ENCODE data around the gene MMRN2. TPM values are rescaled to one million over a fixed set of nuclear protein-coding genes. Genes with fewer than 3 reads are reported as not detected.
"Not testable (repeated sequence)": the region's sequence is repeated elsewhere in the genome, so short reads cannot be mapped to it uniquely, and the experiment has no call there.

Gene MMRN2
- total RNA-seq, 3 donors from 2014 or later = 5.7 to 11.5 (median 8.3) TPM

DNA sequence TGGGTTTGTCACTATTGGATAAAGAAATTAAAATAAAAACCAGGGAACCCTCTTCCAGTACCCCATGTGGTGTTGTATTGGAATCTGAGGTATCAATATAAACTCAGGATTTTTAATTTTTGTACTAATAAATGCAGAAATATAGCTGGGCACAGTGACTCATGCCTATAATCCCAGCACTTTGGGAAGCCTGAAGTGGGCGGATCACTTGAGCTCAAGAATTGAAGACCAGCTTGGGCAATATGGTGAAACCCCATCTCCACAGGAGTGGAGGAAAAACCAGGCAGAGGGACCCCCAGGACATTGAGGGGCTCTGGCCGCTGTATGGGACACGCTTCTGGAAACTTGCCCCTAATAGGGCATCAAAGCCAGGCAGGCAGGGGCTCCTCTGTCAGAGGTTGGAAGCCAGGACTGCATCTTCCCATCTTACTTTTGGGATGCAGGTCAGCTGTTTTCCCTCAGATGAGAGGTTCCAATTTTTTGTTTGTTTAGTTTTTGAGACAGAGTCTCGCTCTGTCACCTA is 21.9 kb upstream of the MMRN2 start:
- Histone ChIP-seq H3K36me3 (ENCODE audit: low read depth) (no peaks in the 10 kb centered on the region), H3K4me1 (ENCODE audit: low read depth) (peaks cover 8% of the 10 kb centered on the region), H3K9me3 (no peaks in the 10 kb centered on the region), H3K4me3 (no peak overlapping the region)
- no peak for ATAC-seq
- DNase-seq = no peak
- TF ChIP-seq, protein P1, sequence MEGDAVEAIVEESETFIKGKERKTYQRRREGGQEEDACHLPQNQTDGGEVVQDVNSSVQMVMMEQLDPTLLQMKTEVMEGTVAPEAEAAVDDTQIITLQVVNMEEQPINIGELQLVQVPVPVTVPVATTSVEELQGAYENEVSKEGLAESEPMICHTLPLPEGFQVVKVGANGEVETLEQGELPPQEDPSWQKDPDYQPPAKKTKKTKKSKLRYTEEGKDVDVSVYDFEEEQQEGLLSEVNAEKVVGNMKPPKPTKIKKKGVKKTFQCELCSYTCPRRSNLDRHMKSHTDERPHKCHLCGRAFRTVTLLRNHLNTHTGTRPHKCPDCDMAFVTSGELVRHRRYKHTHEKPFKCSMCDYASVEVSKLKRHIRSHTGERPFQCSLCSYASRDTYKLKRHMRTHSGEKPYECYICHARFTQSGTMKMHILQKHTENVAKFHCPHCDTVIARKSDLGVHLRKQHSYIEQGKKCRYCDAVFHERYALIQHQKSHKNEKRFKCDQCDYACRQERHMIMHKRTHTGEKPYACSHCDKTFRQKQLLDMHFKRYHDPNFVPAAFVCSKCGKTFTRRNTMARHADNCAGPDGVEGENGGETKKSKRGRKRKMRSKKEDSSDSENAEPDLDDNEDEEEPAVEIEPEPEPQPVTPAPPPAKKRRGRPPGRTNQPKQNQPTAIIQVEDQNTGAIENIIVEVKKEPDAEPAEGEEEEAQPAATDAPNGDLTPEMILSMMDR (IDR thresholded peaks at IDR 0.05) = no peak
- intact Hi-C loops (cut with DNase I, micrococcal nuclease) = no loop called here

- DNase-seq; intact Hi-C loops (cut with DNase I, micrococcal nuclease): not testable (repeated sequence)
Measured at GRCh38 chr10:86978457-86978856, 21.0 kb upstream of the MMRN2 start.

GRCh38 chr10:86976362-86977056 is 19.1 kb upstream of the MMRN2 start:
- DNase-seq (no peak), ATAC-seq (no peak)
- intact Hi-C loops (cut with DNase I, micrococcal nuclease) = no loop called here
- peaks cover 10% of the 10 kb centered on the region for H3K4me1 ChIP-seq (ENCODE audit: low read depth)
- TF ChIP-seq, protein P1 (IDR thresholded peaks at IDR 0.05) = no peak
- no peaks in the 10 kb centered on the region for H3K9me3 ChIP-seq
- no peak overlapping the region for H3K4me3 ChIP-seq
- no peaks in the 10 kb centered on the region for H3K36me3 ChIP-seq (ENCODE audit: low read depth)

More at GRCh38 chr10:86978457-86978856, 21.0 kb upstream of the MMRN2 start:
- H3K9me3 ChIP-seq; H3K36me3 ChIP-seq (ENCODE audit: low read depth); H3K4me3 ChIP-seq; ATAC-seq; H3K4me1 ChIP-seq (ENCODE audit: low read depth): not testable (repeated sequence)

DNA sequence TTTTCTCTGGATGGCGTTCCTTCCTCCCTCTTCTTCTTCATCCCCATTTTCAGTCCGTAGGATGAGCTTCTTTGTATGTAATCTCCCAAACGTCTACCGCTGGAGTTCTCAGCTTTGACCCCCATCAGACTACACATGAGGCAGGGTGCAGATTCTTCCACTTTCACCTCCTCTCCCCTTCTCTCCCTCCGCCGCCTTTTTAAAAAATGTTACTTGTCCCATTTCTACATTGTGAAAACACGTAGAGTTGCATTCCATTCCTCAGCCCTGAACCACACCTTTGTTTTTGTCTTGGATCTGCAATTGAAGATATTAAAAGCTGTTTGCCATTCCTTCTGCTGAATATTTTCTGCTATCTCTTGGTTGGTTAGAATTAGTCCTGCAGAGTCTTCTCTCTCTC is 17.1 kb upstream of the MMRN2 start:
- DNase-seq = no peak

GRCh38 chr10:86972613-86973380 is 15.4 kb upstream of the MMRN2 start:
- no peak for ATAC-seq

More for the DNA sequence above, 17.1 kb upstream of the MMRN2 start:
- Histone ChIP-seq H3K4me1 (ENCODE audit: low read depth) (peaks cover 18% of the 10 kb centered on the region), H3K9me3 (no peaks in the 10 kb centered on the region), H3K36me3 (ENCODE audit: low read depth) (no peaks in the 10 kb centered on the region), H3K4me3 (no peak overlapping the region)
- intact Hi-C loops (cut with DNase I, micrococcal nuclease) = no loop called here
- TF ChIP-seq, protein P1 (IDR thresholded peaks at IDR 0.05) = no peak
- ATAC-seq = no peak

More at GRCh38 chr10:86972613-86973380, 15.4 kb upstream of the MMRN2 start:
- no peak for DNase-seq
- H3K9me3 ChIP-seq = no peaks in the 10 kb centered on the region
- TF ChIP-seq, protein P1 (IDR thresholded peaks at IDR 0.05) = no peak
- H3K4me1 ChIP-seq (ENCODE audit: low read depth) = peaks cover 27% of the 10 kb centered on the region
- no peak overlapping the region for H3K4me3 ChIP-seq
- intact Hi-C loops (cut with DNase I, micrococcal nuclease) = no loop called here
- H3K36me3 ChIP-seq (ENCODE audit: low read depth) = no peaks in the 10 kb centered on the region

Measured in mucosa of descending colon (tissue), 3 donors.